GM12878 (cell line): ENCODE measurements around the gene OTOP3. TPM values are rescaled to one million over a fixed set of nuclear protein-coding genes. Genes with fewer than 3 reads are reported as not detected.

Experiments
- ATAC-seq: fragments of 200-7000 bp; cut with Tn5 transposase; 3 replicates; pipeline ENCODE4 v1.9.1; 2020; ENCODE audit warnings: mild to moderate bottlenecking, moderate library complexity
- BruUV-seq: library from RNA; stranded (reverse); fragments of 400-500 nt; replicated peaks from 2 replicates; lab custom pipeline; 2021; lab: Mats Ljungman, UMichigan
- CTCF ChIA-PET: fragments of 300-600 bp; sonication (Branson Sonifier 250); formaldehyde crosslinking; extraction: SDS; loops from one replicate; lab custom pipeline; 2021; ENCODE audit warnings: inconsistent platforms; lab: Yijun Ruan, JAX
- POLR2A ChIA-PET: fragments of 350-600 bp; formaldehyde crosslinking; extraction: SDS; loops from one replicate; lab custom pipeline; 2021; ENCODE audit warnings: inconsistent platforms; lab: Charles Lee
- RAD21 ChIA-PET: fragments of 300-600 bp; sonication (Branson Sonifier 250); formaldehyde crosslinking; loops from one replicate; lab custom pipeline; 2023; ENCODE audit warnings: antibody characterized with exemption; ENCODE audit not compliant: unreplicated experiment; lab: Charles Lee
- SMC1A ChIA-PET: fragments of 300-600 bp; sonication (Branson Sonifier 250); formaldehyde crosslinking; loops from one replicate; lab custom pipeline; 2023; ENCODE audit not compliant: unreplicated experiment, uncharacterized antibody; lab: Charles Lee
- DNase-seq: peaks from one replicate; pipeline ENCODE4 v3.0.0-alpha.2; 2011; ENCODE audit warnings: low read depth, low spot score
- FAIRE-seq: peaks from 3 replicates; lab custom pipeline; 2011; peaks lifted over from hg19 to GRCh38; lab: Jason Lieb, UNC
- H2AFZ ChIP-seq: 2 replicates; pipeline ENCODE4 v1.6.0; 2011; ENCODE audit warnings: low read depth, low read length, control low read depth; ENCODE audit not compliant: control insufficient read depth
- H3K27ac ChIP-seq: 2 replicates; pipeline ENCODE4 v1.5.1; 2011; ENCODE audit warnings: control low read depth; ENCODE audit not compliant: control insufficient read depth, insufficient read depth
- H3K27me3 ChIP-seq, 2 experiments: replicated peaks in 1 of 2; 2 replicates each; pipeline versions ENCODE4 v1.6.0 to v1.6.1; 2011; ENCODE audit warnings: low read length in 1 of 2; ENCODE audit not compliant: control insufficient read depth in 2 of 2, insufficient read depth in 2 of 2
- H3K36me3 ChIP-seq, 2 experiments: 2 replicates each; pipeline ENCODE4 v1.5.1; 2011; ENCODE audit warnings: low read length in 1 of 2; ENCODE audit not compliant: control insufficient read depth in 2 of 2, insufficient read depth in 2 of 2
- H3K4me1 ChIP-seq: 2 replicates; pipeline ENCODE4 v1.6.1; 2011; ENCODE audit warnings: mild to moderate bottlenecking, low read length, moderate library complexity, mixed read lengths; ENCODE audit not compliant: control insufficient read depth, insufficient read depth
- H3K4me2 ChIP-seq: 2 replicates; pipeline ENCODE4 v1.6.0; 2011; ENCODE audit warnings: control low read depth; ENCODE audit not compliant: control insufficient read depth, insufficient read depth
- H3K4me3 ChIP-seq: fragments of 200-600 bp; sonication (generic); 2 replicates; pipeline ENCODE4 v1.5.1; 2016
- H3K79me2 ChIP-seq: 2 replicates; pipeline ENCODE4 v1.6.0; 2011; ENCODE audit warnings: low read length; ENCODE audit not compliant: control insufficient read depth, insufficient read depth
- H3K9ac ChIP-seq: 2 replicates; pipeline ENCODE4 v1.8.0; 2011; ENCODE audit warnings: low read length, control low read depth, mixed read lengths; ENCODE audit not compliant: control insufficient read depth, insufficient read depth
- H3K9me3 ChIP-seq: replicated peaks from 3 replicates; pipeline ENCODE4 v1.5.1; 2011; ENCODE audit warnings: mild to moderate bottlenecking, low read length; ENCODE audit not compliant: control insufficient read depth, insufficient read depth
- H4K20me1 ChIP-seq: 2 replicates; pipeline ENCODE4 v1.6.0; 2011; ENCODE audit not compliant: control insufficient read depth, insufficient read depth
- ATF7 ChIP-seq: fragments of 450-650 bp; IDR thresholded peaks from 2 replicates; pipeline ENCODE4 v1.6.1; 2016; ENCODE audit warnings: low read depth, mild to moderate bottlenecking
- CBX5 ChIP-seq: sonication (generic); IDR thresholded peaks from 2 replicates; pipeline ENCODE4 v1.6.1; 2016; ENCODE audit warnings: low read depth, moderate library complexity, mild to moderate bottlenecking, inconsistent platforms
- CHD4 ChIP-seq: fragments of 200-600 bp; sonication (generic); IDR thresholded peaks from 2 replicates; pipeline ENCODE4 v1.6.1; 2016; ENCODE audit warnings: mild to moderate bottlenecking
- EP300 ChIP-seq, 2 experiments: fragments of 150-350 bp in 1 of 2; IDR thresholded peaks; 2 replicates each; pipeline ENCODE4 v1.6.1; 2011 to 2012; ENCODE audit warnings: low read depth in 2 of 2, low read length in 2 of 2, borderline replicate concordance in 1 of 2, improper control_type of control experiment in 1 of 2, inconsistent platforms in 1 of 2; ENCODE audit not compliant: control insufficient read depth in 1 of 2
- IRF4 ChIP-seq: IDR thresholded peaks from 2 replicates; pipeline ENCODE4 v1.6.1; 2011; ENCODE audit warnings: low read depth, low read length
- NR2F1 ChIP-seq: fragments of 450-650 bp; conservative IDR thresholded peaks from 2 replicates; pipeline ENCODE4 v1.6.1; 2017; ENCODE audit warnings: mild to moderate bottlenecking
- PAX8 ChIP-seq: fragments of 450-650 bp; IDR thresholded peaks from 2 replicates; pipeline ENCODE4 v1.6.1; 2017; ENCODE audit warnings: mild to moderate bottlenecking, moderate library complexity
- SREBF1 ChIP-seq: IDR thresholded peaks from 2 replicates; pipeline ENCODE4 v1.6.1; 2012; ENCODE audit warnings: mild to moderate bottlenecking, low read length
- STAT1 ChIP-seq: fragments of 450-650 bp; conservative IDR thresholded peaks from 2 replicates; pipeline ENCODE4 v1.6.1; 2014; ENCODE audit warnings: antibody characterized with exemption, mild to moderate bottlenecking
- WGBS: methylation state at CpG from one replicate; pipeline ENCODE4 v1.1.6; 2016; ENCODE audit warnings: low lambda C conversion rate; ENCODE audit not compliant: insufficient replicate concordance, insufficient coverage; ENCODE audit errors: missing lambda C conversion rate; 5-methylcytosine and 5-hydroxymethylcytosine counted together
- in situ Hi-C: fragments of 300-500 bp; cut with MboI; formaldehyde crosslinking; loops from 9 replicates; pipeline ENCODE4 v1.14.3; 2018; ENCODE audit warnings: mixed read lengths
- intact Hi-C: fragments of 100-400 bp; cut with micrococcal nuclease; formaldehyde crosslinking; loops from one replicate; pipeline ENCODE4 v1.14.2; 2022; ENCODE audit not compliant: unreplicated experiment
- polyA plus RNA-seq, 11 experiments: library from polyadenylated mRNA; depleted of rRNA in 4 of 11; unstranded in 6 of 11; stranded (reverse) in 5 of 11; fragments of >200 nt; fragmentation: Nextera tagmentation in 4 of 11; fragmentation: Illumina TruSeq in 1 of 11; extraction: Ambion mirVana in 4 of 11; extraction: Trizol in 1 of 11; gene quantifications; 1 replicate in 1 of 11; 2 replicates in 10 of 11; pipeline versions ENCODE4 v1.2.1 to v1.2.3, GENCODE V29; 2011 to 2016; ENCODE audit warnings: inconsistent platforms in 2 of 11, missing spikeins in 2 of 11, low read depth in 1 of 11
- total RNA-seq, 4 experiments: library from RNA; depleted of rRNA in 3 of 4; stranded (reverse); fragments of >200 nt in 3 of 4; fragmentation: Illumina TruSeq in 1 of 4; extraction: Trizol in 1 of 4; gene quantifications; 2 replicates each; pipeline versions ENCODE4 v1.2.1 to v1.2.3, GENCODE V29; 2013 to 2021
- TF ChIP-seq, protein P1 (sequence below): IDR thresholded peaks from 2 replicates; pipeline ENCODE4 v1.6.1; 2012; ENCODE audit warnings: mild to moderate bottlenecking, low read depth, low read length
- TF ChIP-seq, protein P2 (sequence below): fragments of 450-650 bp; IDR thresholded peaks from 2 replicates; pipeline ENCODE4 v1.6.1; 2017; ENCODE audit warnings: mild to moderate bottlenecking, low read depth, inconsistent platforms; ENCODE audit not compliant: poor library complexity, severe bottlenecking
- TF ChIP-seq, protein P3 (sequence below): IDR thresholded peaks from 2 replicates; pipeline ENCODE4 v1.6.1; 2012; ENCODE audit warnings: improper control_type of control experiment, low read depth, low read length; ENCODE audit not compliant: insufficient replicate concordance

OTOP3 gene
- total and polyA plus RNA-seq, 10 of the 15 experiments (the other 5 are each of a cell fraction or from before 2014, with no cell fraction given), result 0.03 to 0.06 TPM; not detected in 8

DNA sequence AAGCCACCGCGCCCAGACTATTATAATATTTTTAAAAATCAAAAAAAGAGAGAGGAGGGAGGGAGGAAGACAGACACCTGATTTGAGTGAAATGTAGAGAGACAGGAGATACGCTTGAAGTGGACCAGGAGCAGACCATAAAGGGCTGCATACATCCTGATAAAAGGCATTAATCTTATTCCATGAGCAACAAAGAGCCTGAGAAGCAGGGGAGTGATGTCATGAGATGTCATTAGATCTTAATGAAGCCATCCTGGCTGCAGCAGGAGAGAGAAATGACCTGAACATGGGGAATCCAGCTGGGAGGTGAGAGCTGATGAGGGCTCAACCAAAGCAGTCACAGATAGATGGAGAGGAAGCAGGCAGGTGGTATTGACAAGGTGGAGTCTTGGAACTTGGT lies 42.1 kb downstream of the OTOP3 start:
- H2AFZ ChIP-seq, result no peak overlapping the region
- ATAC-seq (no peak), DNase-seq (no peak), FAIRE-seq (no peak)
- CTCF ChIA-PET, result interaction anchor here (12.7 kb wide), 1 partner anchor 16 kb away, joined by 92 read pairs; no protein-coding TSS in a partner anchor
- H3K9me3 ChIP-seq, result no peaks in the 10 kb centered on the region
- H3K4me2 ChIP-seq, result no peak overlapping the region
- no peak overlapping the region for H3K9ac ChIP-seq
- SMC1A ChIA-PET, result interaction anchor here (1.4 kb wide), 1 partner anchor 16 kb away, joined by 3 read pairs; no protein-coding TSS in a partner anchor
- BruUV-seq, result no TSS peak
- H3K4me3 ChIP-seq, result no peak overlapping the region
- peaks cover 8% of the 10 kb centered on the region for H3K4me1 ChIP-seq
- H3K27ac ChIP-seq, result no peak overlapping the region
- H3K27me3 ChIP-seq, result peaks cover 2 to 10% of the 10 kb centered on the region in 2 experiments; a peak in 3 of 4 replicates
- no peaks in the 10 kb centered on the region for H4K20me1 ChIP-seq
- RAD21 ChIA-PET, result no interaction called here
- H3K36me3 ChIP-seq, result no peaks in the 10 kb centered on the region
- in situ Hi-C loops, result no loop called here
- intact Hi-C loops, result no loop called here
- POLR2A ChIA-PET, result no interaction called here
- 34% methylated on average over 3 of the region's 3 CpGs for WGBS
- no peaks in the 10 kb centered on the region for H3K79me2 ChIP-seq
- no peak for TF ChIP-seq EP300 (IDR thresholded peaks at IDR 0.05; ENCODE audit: borderline replicate concordance in 1 of 2, control insufficient read depth in 1 of 2, low read depth in 2 of 2, low read length in 2 of 2)
- TF ChIP-seq SREBF1, result no peak
- no peak for TF ChIP-seq CHD4
- no peak for TF ChIP-seq CBX5
- TF ChIP-seq, protein P1, sequence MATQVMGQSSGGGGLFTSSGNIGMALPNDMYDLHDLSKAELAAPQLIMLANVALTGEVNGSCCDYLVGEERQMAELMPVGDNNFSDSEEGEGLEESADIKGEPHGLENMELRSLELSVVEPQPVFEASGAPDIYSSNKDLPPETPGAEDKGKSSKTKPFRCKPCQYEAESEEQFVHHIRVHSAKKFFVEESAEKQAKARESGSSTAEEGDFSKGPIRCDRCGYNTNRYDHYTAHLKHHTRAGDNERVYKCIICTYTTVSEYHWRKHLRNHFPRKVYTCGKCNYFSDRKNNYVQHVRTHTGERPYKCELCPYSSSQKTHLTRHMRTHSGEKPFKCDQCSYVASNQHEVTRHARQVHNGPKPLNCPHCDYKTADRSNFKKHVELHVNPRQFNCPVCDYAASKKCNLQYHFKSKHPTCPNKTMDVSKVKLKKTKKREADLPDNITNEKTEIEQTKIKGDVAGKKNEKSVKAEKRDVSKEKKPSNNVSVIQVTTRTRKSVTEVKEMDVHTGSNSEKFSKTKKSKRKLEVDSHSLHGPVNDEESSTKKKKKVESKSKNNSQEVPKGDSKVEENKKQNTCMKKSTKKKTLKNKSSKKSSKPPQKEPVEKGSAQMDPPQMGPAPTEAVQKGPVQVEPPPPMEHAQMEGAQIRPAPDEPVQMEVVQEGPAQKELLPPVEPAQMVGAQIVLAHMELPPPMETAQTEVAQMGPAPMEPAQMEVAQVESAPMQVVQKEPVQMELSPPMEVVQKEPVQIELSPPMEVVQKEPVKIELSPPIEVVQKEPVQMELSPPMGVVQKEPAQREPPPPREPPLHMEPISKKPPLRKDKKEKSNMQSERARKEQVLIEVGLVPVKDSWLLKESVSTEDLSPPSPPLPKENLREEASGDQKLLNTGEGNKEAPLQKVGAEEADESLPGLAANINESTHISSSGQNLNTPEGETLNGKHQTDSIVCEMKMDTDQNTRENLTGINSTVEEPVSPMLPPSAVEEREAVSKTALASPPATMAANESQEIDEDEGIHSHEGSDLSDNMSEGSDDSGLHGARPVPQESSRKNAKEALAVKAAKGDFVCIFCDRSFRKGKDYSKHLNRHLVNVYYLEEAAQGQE, result no peak
- no peak for TF ChIP-seq STAT1
- TF ChIP-seq, protein P2, sequence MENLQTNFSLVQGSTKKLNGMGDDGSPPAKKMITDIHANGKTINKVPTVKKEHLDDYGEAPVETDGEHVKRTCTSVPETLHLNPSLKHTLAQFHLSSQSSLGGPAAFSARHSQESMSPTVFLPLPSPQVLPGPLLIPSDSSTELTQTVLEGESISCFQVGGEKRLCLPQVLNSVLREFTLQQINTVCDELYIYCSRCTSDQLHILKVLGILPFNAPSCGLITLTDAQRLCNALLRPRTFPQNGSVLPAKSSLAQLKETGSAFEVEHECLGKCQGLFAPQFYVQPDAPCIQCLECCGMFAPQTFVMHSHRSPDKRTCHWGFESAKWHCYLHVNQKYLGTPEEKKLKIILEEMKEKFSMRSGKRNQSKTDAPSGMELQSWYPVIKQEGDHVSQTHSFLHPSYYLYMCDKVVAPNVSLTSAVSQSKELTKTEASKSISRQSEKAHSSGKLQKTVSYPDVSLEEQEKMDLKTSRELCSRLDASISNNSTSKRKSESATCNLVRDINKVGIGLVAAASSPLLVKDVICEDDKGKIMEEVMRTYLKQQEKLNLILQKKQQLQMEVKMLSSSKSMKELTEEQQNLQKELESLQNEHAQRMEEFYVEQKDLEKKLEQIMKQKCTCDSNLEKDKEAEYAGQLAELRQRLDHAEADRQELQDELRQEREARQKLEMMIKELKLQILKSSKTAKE, result no peak
- no peak for TF ChIP-seq IRF4
- TF ChIP-seq, protein P3, sequence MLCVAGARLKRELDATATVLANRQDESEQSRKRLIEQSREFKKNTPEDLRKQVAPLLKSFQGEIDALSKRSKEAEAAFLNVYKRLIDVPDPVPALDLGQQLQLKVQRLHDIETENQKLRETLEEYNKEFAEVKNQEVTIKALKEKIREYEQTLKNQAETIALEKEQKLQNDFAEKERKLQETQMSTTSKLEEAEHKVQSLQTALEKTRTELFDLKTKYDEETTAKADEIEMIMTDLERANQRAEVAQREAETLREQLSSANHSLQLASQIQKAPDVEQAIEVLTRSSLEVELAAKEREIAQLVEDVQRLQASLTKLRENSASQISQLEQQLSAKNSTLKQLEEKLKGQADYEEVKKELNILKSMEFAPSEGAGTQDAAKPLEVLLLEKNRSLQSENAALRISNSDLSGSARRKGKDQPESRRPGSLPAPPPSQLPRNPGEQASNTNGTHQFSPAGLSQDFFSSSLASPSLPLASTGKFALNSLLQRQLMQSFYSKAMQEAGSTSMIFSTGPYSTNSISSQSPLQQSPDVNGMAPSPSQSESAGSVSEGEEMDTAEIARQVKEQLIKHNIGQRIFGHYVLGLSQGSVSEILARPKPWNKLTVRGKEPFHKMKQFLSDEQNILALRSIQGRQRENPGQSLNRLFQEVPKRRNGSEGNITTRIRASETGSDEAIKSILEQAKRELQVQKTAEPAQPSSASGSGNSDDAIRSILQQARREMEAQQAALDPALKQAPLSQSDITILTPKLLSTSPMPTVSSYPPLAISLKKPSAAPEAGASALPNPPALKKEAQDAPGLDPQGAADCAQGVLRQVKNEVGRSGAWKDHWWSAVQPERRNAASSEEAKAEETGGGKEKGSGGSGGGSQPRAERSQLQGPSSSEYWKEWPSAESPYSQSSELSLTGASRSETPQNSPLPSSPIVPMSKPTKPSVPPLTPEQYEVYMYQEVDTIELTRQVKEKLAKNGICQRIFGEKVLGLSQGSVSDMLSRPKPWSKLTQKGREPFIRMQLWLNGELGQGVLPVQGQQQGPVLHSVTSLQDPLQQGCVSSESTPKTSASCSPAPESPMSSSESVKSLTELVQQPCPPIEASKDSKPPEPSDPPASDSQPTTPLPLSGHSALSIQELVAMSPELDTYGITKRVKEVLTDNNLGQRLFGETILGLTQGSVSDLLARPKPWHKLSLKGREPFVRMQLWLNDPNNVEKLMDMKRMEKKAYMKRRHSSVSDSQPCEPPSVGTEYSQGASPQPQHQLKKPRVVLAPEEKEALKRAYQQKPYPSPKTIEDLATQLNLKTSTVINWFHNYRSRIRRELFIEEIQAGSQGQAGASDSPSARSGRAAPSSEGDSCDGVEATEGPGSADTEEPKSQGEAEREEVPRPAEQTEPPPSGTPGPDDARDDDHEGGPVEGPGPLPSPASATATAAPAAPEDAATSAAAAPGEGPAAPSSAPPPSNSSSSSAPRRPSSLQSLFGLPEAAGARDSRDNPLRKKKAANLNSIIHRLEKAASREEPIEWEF, result no peak
- TF ChIP-seq PAX8, result no peak
- TF ChIP-seq NR2F1, result no peak
- TF ChIP-seq ATF7, result no peak
